Mucosa of descending colon (tissue), 3 donors: ENCODE data around the gene NDUFS2. TPM values are rescaled to one million over a fixed set of nuclear protein-coding genes. Genes with fewer than 3 reads are reported as not detected.

Experiments used
- ATAC-seq: fragments of 200-7000 bp; cut with Tn5 transposase; one replicate; pipeline ENCODE4 v1.9.1; 2020; ENCODE audit warnings: mild to moderate bottlenecking, moderate library complexity
- DNase-seq, 3 donors: peaks; one replicate each; pipeline ENCODE4 v3.0.0-alpha.2; 2020
- H3K36me3 ChIP-seq: fragments of 200-600 bp; one replicate; pipeline ENCODE4 v1.8.0; 2021; ENCODE audit warnings: low read depth, mild to moderate bottlenecking
- H3K4me1 ChIP-seq: fragments of 200-600 bp; one replicate; pipeline ENCODE4 v1.8.0; 2021; ENCODE audit warnings: low read depth, mild to moderate bottlenecking
- H3K4me3 ChIP-seq: fragments of 200-600 bp; one replicate; pipeline ENCODE4 v1.8.0; 2021; ENCODE audit warnings: mild to moderate bottlenecking
- H3K9me3 ChIP-seq: fragments of 200-600 bp; one replicate; pipeline ENCODE4 v1.8.0; 2021; ENCODE audit warnings: mild to moderate bottlenecking
- CTCF ChIP-seq: fragments of 200-600 bp; IDR thresholded peaks from one replicate; pipeline ENCODE4 v1.8.0; 2022; ENCODE audit warnings: antibody characterized with exemption, mild to moderate bottlenecking
- intact Hi-C, 2 donors: fragments of 100-400 bp; cut with DNase I in 1 of 2; cut with micrococcal nuclease in 1 of 2; formaldehyde crosslinking; loops; one replicate each; pipeline versions ENCODE4 v1.11.0 to v1.11.1; 2022; cut with DNase I, micrococcal nuclease
- total RNA-seq, 3 donors: library from RNA; stranded (reverse); fragmentation: NEBNext Ultra II Directional in 2 of 3; extraction: Animal tissue kit (Norgen Biotek cat#: 25700) in 2 of 3; gene quantifications; one replicate each; pipeline versions ENCODE4 v1.2.1 to v1.2.4, GENCODE V29; 2021 to 2023
- donor health status: DM: no; HTN: no; CAD: no; lungs with moderate emphysema.
- donor health status: DM: no; HTN: no; CAD: no.
- donor health status: DM: no; HTN: yes; CAD: no.

NDUFS2 gene
- total RNA-seq, 3 donors from 2014 or later, result 119 to 159 (median 154) TPM

- intact Hi-C loops, result no loop called here
- DNase-seq (no peak), ATAC-seq (no peak)
- H3K36me3 ChIP-seq, result no peaks in the 10 kb centered on the region
- no peak for TF ChIP-seq CTCF
- H3K4me3 ChIP-seq, result no peak overlapping the region
- no peaks in the 10 kb centered on the region for H3K9me3 ChIP-seq
- no peaks in the 10 kb centered on the region for H3K4me1 ChIP-seq
Measured at GRCh38 chr1:161233102-161233501, 30.9 kb downstream of the NDUFS2 start.

- intact Hi-C loops, result no loop called here
- Histone ChIP-seq H3K9me3 (no peaks in the 10 kb centered on the region), H3K4me3 (no peak overlapping the region), H3K36me3 (no peaks in the 10 kb centered on the region), H3K4me1 (no peaks in the 10 kb centered on the region)
- no peak for TF ChIP-seq CTCF
- no peak for DNase-seq
- ATAC-seq, result no peak
Measured at GRCh38 chr1:161235957-161236775, 34.0 kb downstream of the NDUFS2 start.

- no peak for TF ChIP-seq CTCF
- no peak for DNase-seq
- intact Hi-C loops, result no loop called here
- no peaks in the 10 kb centered on the region for H3K9me3 ChIP-seq
- no peak for ATAC-seq
- no peaks in the 10 kb centered on the region for H3K4me1 ChIP-seq
- H3K36me3 ChIP-seq, result no peaks in the 10 kb centered on the region
- no peak within 1 kb of the TSS for H3K4me3 ChIP-seq
Measured at GRCh38 chr1:161238039-161238473, 35.9 kb downstream of the NDUFS2 start, which contains the start of gene NR1I3. Gene NR1I3, minus strand, starts transcription at chr1:161238203. Its CDS starts 1,638 bp downstream, at chr1:161236565.

GRCh38 chr1:161241682-161242081 is 39.5 kb downstream of the NDUFS2 start:
- Histone ChIP-seq H3K36me3 (no peaks in the 10 kb centered on the region), H3K4me1 (no peaks in the 10 kb centered on the region), H3K4me3 (no peak overlapping the region), H3K9me3 (no peaks in the 10 kb centered on the region)
- DNase-seq (no peak), ATAC-seq (no peak)
- TF ChIP-seq CTCF, result no peak
- intact Hi-C loops, result no loop called here

- TF ChIP-seq CTCF, result no peak
- H3K4me1 ChIP-seq, result no peaks in the 10 kb centered on the region
- no peak for ATAC-seq
Measured at GRCh38 chr1:161242313-161242712, 40.1 kb downstream of the NDUFS2 start.

More at GRCh38 chr1:161242313-161242712, 40.1 kb downstream of the NDUFS2 start:
- H3K4me3 ChIP-seq, result no peak overlapping the region
- H3K36me3 ChIP-seq, result no peaks in the 10 kb centered on the region
- no peak for DNase-seq
- H3K9me3 ChIP-seq, result no peaks in the 10 kb centered on the region
- intact Hi-C loops, result no loop called here
